Adipose tissue (tissue), 3 donors: ENCODE data around the gene P3H2. TPM values are rescaled to one million over a fixed set of nuclear protein-coding genes. Genes with fewer than 3 reads are reported as not detected.
"Not testable (repeated sequence)": the region's sequence is repeated elsewhere in the genome, so short reads cannot be mapped to it uniquely, and the experiment has no call there.

Experiments
- H3K27ac ChIP-seq: one replicate; pipeline ENCODE4 v1.5.1; 2013; ENCODE audit warnings: low read depth, low read length
- WGBS, 3 donors: extraction: QIAGEN DNeasy Blood & Tissue Kit; methylation state at CpG; one replicate each; pipeline ENCODE4 v1.1.7; 2013; 5-methylcytosine and 5-hydroxymethylcytosine counted together
- polyA plus RNA-seq, 3 donors: library from polyadenylated mRNA; stranded (reverse); fragments of 200-250 nt; gene quantifications; one replicate each; pipeline ENCODE4 v1.2.3, GENCODE V29; 2013
- donor health status: healthy with polysubstance abuse.
- donor health status: Bipolar disorder and iron deficiency.
- donor health status: healthy.

P3H2 gene
- polyA plus RNA-seq, 3 donors, result 1.2 to 3.6 (median 3.5) TPM

DNA sequence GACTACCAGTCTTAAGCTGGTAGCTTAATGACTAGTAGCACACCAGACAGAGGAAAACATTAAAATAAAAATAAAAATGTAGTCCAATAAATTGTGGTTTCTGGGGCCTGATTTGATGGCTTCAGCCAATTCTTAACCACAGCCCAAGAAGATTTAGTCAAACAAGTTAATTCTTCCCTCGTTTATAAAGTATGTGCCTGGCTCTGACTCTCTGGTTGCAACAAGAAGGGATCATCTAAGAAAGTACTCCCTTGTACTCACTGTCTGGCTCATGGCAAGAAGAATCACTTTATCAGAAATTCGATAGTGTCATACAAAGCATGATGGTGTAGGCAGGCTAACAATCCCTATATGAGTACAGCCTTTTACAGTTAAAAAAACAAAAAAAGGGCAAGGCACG is 141.9 kb downstream of the P3H2 start:
- WGBS, 3 donors, result 63 to 73% (median 68%) methylated on average over 3 of the region's 3 CpGs
- H3K27ac ChIP-seq, result no peak overlapping the region

DNA sequence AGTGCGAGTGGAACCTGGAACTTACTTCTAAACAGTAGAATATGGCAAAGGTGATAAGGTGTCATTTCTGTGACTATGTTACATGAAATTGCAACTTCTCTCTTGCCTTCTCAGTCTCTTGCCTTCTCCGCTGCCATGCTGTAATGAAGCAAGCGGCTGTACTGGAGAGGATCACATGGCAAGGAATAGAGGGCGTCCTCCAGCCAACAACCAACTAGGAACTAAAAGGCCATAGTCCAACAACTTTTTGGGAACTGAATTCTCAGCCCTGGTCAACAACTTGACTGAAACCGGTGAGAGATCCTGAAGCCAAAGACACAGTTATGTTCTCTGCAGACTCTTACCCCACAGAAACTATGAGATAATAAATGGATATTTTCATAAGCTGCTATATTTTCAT is 143.5 kb downstream of the P3H2 start:
- H3K27ac ChIP-seq, result no peak overlapping the region
- 76 to 88% (median 78%) methylated on average over 5 of the region's 5 CpGs for WGBS, 3 donors

DNA sequence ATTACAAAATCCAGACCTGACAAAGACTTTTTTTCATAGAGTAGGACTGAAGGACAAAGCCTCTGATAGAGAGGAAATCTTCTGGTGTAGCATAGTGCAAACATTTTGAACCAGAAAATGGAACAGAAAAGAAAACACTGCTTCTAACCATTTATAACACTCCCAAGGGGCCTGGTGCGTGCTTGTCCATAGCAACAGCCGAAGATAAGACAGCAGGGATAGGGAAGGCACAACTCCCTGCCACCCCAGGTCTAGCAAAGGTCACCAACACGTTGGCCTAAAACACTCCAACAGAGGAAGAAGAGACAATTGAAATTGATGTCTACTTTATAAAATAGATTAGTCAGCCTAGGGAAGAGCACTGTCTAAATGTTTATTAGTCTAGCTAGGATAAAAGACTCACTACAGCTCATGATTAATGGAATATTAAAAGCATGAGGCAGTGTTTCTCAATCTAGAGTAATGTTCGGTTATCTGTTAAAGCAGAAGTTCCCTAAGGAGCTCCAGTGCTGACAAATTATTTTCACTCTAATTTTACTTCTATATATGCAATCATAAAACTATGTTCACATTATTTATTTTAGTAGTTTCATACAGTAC is 145.2 kb downstream of the P3H2 start:
- no peak overlapping the region for H3K27ac ChIP-seq
- WGBS, 3 donors, result 45 to 47% (median 47%) methylated on average over 4 of the region's 4 CpGs

DNA sequence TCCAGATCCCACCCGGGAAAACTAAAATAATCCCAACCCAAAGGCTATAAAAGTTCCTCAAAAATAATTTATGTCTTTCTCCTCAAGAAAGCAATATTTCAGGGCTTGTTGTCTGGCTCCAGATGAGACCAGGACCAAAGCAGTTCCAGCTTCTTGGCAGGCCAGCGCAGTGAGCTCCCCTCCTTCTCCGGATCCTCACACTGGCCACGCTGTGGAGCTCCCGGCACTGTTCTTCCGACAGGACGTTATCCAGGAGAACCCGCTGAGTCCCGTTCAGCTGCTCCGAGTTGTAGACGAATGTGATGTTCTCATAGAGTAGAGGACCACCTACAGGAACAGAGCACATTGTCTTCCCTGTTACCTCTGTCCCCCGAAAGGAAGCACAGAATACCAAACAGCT is 146.3 kb downstream of the P3H2 start:
- H3K27ac ChIP-seq, result no peak overlapping the region
- WGBS, 3 donors, result 65 to 82% (median 69%) methylated on average over 12 of the region's 12 CpGs

DNA sequence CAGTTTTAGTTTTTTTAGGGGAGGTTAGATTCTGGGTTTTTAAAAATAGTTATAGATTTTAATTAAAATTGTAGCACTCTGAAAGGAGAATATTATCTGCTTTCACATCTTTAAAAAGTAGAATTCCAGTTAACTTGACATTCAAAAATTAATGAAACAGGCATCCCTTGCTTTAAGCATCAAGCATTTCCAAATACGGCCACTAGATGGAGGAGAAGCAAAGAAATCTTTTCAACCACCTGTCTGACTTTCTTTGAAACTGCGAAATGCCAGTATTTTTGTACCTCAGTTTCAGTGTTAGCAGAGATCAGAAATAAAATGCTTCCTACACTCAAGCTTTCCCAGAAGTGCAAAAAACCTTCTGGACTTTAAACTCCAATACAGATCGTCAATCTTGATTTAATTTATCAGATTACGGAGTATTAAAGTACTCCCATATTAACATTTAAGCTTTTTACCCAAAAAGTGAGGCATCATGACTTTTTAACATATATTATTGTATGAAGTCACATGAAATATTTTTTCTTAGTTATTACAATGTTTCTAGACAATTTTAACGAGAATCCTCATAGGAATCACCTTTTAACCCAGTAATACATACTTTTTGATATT is 153.3 kb downstream of the P3H2 start:
- no peak overlapping the region for H3K27ac ChIP-seq
- WGBS, 3 donors, result 27 to 37% (median 35%) methylated on average over 5 of the region's 5 CpGs

DNA sequence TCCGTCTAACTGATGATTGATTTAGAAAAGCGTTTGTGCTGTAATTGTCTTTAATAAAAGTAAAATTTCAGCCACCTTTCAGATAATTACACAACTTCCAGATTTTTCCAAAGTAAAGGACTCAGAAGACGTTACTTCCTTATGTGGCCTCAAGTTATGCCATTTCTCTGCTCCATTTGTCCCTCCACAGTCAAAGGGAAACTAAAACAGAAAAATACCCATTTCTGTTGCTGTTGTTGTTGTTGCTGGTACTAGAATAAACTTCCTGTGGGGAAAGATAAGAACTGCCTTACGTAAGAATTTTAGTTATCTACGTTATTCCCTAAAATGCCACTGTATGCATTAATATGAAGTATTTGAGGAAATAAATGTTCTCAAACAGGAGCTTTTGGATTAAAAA is 153.9 kb downstream of the P3H2 start:
- H3K27ac ChIP-seq, result no peak overlapping the region
- WGBS, 3 donors, result 48 to 65% (median 55%) methylated on average over 5 of the region's 5 CpGs

DNA sequence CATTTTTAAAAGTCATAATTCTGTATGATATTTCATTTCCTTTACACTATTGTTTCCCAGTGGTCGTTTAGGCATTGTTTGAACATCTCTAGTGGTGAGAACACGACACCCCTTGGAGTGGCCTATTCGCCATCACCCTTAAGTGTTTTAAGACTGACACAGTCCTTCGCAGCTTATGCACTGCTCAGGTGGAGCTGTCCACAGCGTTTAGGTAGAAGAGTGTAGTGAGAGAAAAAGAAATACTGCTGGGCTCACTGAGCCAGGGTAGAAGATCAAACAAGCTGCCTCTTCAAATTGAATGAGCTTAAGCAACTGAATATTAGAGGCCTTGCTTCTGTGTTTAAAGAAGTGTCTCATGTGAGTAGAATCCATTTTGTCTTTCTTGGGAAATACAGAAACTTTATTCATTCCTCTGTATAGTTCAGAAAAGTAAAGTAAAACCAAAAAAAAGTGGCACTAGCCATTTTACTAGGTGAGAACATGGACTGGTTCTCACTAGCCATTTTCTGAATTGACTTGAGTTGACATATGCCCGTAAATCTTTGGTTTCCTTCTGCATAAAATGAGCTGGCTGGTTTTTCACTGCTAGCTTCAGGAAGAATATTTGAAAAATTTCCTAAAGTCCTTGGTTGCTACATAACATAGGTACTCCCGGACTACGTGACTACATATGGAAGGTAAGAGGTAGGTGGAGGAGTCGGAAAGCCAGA is 155.9 kb downstream of the P3H2 start:
- 77 to 79% (median 77%) methylated on average over 9 of the region's 9 CpGs for WGBS, 3 donors
- no peak overlapping the region for H3K27ac ChIP-seq

DNA sequence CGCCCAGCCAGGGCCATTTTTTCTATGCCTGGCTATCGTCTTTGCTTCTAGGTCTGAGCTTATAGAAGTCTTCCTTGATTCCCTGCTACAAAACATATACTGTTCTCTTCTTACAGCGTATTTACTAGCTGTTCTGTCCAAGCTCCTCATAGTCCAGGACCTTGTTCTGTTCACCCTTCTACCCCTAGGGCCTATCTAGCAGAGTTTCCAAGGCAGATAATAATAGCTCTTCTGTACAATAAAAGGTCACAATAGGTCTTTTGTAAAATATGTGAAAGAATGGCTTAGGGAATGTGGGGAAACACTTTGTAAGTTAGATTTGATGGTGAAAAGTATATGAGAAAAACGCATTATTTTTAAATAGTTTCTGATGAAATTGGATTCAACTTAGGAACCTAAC is 158.2 kb downstream of the P3H2 start:
- WGBS, 3 donors, result 90 to 94% (median 93%) methylated on average over 4 of the region's 4 CpGs
- H3K27ac ChIP-seq, result no peak overlapping the region

DNA sequence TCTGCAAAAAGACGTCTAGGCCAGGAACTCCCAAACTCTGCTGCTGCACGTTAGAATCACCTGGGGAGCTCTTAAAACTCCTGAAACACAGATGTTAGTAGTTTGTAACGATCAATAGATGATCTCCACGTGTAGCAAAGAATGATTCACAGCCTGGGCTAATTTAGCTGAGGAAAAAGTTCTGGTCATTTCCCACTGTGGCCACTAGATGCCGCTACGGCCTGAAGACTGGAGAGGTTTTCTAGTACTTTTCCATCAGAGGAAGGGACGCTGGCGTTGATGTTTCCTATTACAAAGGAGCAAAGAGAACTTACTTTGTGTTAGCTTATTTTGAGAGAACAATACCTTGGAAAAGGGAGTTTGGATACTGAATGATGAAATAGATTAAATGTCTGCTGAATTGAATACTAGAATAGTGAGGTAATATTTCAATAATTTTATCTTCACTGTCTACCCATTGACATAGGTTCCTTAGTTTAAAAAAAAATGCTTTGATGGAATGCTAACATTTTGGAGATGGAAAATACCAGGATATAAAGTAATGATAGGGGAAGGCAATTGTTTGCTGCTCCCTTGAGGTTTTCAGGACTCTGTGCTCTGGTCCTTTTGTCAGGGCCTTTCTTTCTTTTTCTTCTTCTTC is 159.1 kb downstream of the P3H2 start:
- WGBS, 3 donors, result 2 to 3% (median 2%) methylated on average over 8 of the region's 8 CpGs
- no peak overlapping the region for H3K27ac ChIP-seq

DNA sequence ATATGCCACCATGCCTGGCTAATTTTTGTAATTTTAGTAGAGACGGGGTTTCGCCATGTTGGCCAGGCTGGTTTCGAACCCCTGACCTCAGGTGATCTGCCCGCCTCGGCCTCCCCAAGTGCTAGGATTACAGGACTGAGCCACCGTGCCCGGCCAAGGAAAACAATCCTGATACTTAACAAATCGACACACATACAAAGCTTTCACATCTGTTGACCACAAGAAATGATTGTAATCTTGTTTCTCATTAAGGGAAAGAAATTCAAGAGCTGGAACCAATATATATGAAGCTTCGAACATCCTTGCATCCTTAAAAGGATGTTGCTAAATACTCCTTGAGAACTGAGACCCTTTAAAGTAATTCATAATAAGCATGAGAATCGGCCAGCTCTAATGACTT is 159.6 kb downstream of the P3H2 start:
- H3K27ac ChIP-seq, result not testable (repeated sequence)
- WGBS, 3 donors, result 64 to 76% (median 72%) methylated on average over 10 of the region's 10 CpGs

DNA sequence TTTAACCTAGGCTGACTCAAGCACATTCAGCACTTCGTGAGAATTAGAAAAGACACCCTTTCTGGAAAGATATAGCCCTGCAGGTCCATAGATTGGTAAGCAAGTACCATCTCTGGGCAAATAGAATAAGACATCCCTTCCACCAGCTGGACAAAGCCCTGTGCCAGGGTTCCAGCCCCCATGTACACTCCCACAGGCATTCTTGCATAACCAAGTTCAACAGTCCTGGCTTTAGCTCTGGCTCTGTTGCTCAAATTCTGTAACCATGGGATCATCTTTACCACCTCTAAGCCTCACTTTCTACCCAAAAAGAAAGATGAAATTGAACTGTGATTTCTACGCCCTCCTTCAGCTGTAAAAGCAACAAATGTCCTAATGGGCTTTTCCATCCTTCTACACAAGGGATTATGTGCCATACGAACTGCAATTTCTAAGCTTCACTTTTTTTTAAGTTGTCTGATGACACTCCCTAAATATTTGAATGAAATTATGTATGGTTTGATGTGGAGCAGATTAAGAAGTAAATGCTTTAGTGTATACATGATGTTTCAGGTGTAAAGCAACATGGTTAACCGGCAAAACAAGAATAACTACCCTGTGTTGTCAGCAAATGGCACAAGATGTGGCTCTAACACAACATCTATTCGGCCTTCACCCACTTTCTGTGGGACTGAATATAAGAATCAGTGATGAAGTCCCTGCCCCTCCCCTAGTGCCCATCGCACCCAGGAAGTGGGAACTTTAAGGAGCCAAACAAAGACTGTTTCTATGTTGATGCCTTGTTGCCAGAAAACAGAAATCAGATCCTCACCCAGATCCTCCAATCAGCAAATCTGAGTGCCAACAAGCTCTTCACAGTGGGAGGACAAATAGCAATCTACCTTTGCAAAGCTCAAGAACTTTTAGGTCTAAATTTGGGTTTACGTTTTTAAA is 165.7 kb downstream of the P3H2 start:
- no peak overlapping the region for H3K27ac ChIP-seq
- WGBS, 3 donors, result 79 to 85% (median 83%) methylated on average over 7 of the region's 7 CpGs

DNA sequence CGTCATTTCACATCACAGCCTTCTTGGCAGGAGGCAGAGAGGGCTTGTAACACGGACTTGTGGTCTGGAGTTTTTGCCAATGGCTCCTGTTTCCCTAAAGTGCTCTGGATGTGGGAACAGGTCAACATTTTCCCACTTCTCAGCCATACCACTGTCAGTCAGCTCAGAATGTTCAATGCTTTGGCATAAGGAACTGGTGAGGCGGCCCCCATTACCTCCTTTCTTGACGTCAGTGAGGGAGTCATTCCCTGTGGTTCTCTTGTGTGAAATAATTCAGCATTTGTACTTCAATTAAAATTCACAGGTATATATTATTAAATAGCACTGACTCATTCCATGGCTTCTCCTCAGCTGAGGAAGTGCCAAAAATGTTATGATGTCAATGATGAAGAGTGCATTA is 167.1 kb downstream of the P3H2 start:
- 67 to 76% (median 74%) methylated on average over 4 of the region's 4 CpGs for WGBS, 3 donors
- H3K27ac ChIP-seq, result no peak overlapping the region

DNA sequence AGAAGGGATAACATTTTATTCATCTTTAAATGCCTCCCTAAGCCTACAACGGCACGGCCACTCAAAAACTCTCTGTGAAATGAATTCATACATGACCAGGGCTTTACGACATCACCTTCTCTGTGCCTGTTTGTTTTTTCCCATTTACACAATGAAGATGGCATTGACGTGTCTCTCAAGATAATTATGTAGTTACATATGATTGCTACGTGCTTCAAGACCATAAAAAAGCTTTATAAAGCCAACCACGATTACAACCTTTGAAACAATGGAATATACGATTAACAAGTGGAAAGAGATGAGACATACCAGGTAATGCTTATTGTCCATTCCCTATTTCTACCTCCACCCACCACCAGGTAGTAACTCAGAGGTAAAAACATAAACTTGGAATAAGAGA is 168.4 kb downstream of the P3H2 start:
- no peak overlapping the region for H3K27ac ChIP-seq
- 83 to 88% (median 86%) methylated on average over 7 of the region's 7 CpGs for WGBS, 3 donors

DNA sequence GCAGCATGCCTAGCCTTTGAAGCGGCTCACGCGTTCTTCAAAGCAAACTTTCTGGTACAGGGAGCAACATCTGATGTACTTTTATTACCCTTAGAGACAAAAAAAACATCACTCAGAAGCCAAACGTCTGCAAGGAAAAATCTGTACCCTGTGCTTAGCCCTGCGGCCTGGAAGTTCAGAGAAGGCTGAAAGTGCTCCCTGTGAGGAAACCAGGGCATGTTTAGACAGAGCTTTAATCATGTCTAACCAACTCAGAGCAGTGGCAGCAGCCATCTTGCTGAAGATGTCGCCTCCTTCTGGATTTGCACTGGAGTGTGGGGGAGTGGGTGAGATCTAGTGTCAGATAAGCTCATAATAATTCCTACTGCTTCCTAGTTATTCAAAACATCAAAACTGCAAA is 170.4 kb downstream of the P3H2 start:
- 66 to 71% (median 69%) methylated on average over 6 of the region's 6 CpGs for WGBS, 3 donors
- no peak overlapping the region for H3K27ac ChIP-seq

DNA sequence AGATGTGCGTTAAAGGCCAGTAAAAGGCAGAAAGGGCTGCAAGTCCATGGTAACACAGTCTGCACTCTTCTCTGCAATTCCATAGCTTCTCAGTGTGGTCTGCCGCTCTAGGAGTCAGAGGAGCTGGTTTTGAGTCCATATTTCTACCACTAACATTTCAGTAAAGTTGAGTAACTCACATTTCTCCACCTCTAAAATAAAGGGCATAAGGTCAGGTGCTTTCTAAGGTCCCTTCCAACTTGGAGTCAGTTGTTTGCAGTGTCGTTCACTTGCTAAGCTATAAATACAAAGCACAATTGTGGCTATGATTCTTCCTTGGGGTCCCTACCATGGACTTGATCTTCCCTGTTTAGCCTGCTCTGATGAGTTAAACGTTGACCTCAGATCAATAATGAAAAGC is 171.1 kb downstream of the P3H2 start:
- WGBS, 3 donors, result 73 to 83% (median 74%) methylated on average over 4 of the region's 4 CpGs
- H3K27ac ChIP-seq, result no peak overlapping the region

DNA sequence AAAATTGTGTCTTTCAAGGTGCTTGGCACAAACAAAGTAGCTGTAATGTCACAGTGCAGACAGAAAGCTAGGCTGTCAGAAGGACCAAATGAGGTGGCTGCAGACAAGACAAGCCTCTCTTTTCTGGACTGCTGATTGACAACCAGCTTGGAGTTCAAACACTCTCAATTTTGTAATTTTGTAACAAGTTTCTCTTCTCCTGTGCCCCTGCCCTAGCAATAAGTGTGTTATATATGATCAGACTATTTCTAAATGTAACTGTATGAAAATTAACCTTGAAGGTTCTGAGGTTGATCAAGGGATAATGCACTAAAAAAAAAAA is 172.0 kb downstream of the P3H2 start:
- no peak overlapping the region for H3K27ac ChIP-seq

DNA sequence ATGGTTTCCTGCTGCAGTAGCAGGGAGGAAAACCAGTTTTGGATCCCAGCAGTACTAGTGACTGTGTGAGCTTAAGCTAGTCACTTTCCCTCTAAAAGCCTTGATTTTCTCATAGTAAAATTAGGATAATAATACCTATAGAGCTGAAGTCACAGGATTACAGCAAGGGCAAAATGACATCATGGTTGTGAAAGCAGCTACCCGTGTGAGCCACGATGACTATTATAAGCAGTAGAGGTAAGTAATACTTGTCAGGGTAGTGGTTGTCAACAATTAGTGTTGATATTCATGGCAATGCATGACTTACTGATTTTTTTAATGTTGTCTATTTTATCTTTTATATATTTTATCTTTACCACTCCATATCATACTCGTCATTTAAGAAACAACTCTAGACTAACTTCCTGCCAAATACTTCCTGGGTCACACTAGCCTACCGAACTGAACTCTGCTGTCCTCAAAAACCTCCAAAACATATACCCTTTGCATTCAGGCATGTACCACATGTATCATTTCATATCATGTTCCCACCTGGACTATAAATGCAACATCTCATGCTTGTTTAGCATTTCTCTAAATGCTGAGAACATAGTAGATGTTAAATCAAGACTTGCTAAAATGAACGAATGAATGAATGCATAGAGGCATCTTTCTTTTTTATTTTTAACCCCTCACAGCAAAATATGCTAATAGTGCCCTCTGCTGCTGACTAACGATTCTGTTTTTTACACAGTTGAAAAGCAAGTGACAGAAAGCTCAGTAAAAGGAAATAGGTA is 172.6 kb downstream of the P3H2 start:
- WGBS, 3 donors, result 35 to 39% (median 39%) methylated on average over 6 of the region's 6 CpGs
- H3K27ac ChIP-seq, result no peak overlapping the region

DNA sequence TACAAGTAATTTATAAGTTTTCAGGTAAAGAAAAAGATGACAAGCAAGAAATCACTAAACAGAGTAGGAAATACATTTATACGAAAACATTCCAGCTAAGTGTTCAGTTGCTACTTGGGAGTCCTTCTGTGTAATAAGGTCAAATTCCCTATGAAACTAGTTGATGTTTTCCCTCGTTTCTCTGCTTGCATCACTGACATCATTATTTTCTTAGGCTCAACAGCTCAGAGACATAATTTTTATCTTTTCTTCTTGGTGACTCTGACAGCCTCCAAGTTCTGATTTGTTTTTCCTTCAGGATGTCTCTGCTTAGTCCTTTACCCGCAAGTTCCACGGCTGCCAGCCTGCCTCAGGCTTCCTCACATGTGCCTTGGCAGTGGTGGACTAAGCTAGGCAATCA is 173.6 kb downstream of the P3H2 start:
- WGBS, 3 donors, result 67 to 79% (median 70%) methylated on average over 4 of the region's 4 CpGs
- no peak overlapping the region for H3K27ac ChIP-seq
